Measurements from ENCODE around the gene NDUFC1. TPM values are rescaled to one million over a fixed set of nuclear protein-coding genes. Genes with fewer than 3 reads are reported as not detected.

The NDUFC1 gene
- total RNA-seq, 1 experiment from 2014 or later, result 86.1 TPM

DNA sequence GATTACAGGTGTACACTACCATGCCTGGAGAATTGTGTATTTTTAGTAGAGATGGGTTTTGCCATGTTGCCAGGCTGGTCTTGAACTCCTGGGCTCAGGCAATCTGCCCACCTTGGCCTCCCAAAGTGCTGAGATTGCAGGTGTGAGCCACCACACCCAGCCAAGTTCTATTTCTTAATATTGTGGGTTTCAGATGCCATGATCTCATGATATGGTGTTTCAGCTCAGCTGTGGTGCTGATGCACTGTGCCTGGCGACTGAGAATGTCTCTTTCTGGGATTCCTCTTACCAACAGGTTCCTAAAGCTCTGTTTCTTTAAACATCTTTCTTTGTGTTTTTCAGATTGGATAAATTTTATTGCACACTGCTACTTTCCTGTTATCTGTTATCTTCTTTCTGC, 17.3 kb upstream of the NDUFC1 start:
- H3K4me3 Mint-ChIP-seq (ENCODE audit: unreplicated experiment), result no peak overlapping the region
- intact Hi-C loops (cut with micrococcal nuclease), result no loop called here
- H3K27me3 Mint-ChIP-seq (ENCODE audit: insufficient read depth, unreplicated experiment), result no peaks in the 10 kb centered on the region
- TF ChIP-seq, protein P1, sequence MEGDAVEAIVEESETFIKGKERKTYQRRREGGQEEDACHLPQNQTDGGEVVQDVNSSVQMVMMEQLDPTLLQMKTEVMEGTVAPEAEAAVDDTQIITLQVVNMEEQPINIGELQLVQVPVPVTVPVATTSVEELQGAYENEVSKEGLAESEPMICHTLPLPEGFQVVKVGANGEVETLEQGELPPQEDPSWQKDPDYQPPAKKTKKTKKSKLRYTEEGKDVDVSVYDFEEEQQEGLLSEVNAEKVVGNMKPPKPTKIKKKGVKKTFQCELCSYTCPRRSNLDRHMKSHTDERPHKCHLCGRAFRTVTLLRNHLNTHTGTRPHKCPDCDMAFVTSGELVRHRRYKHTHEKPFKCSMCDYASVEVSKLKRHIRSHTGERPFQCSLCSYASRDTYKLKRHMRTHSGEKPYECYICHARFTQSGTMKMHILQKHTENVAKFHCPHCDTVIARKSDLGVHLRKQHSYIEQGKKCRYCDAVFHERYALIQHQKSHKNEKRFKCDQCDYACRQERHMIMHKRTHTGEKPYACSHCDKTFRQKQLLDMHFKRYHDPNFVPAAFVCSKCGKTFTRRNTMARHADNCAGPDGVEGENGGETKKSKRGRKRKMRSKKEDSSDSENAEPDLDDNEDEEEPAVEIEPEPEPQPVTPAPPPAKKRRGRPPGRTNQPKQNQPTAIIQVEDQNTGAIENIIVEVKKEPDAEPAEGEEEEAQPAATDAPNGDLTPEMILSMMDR (IDR thresholded peaks at IDR 0.05; ENCODE audit: unreplicated experiment), result no peak
- no TSS peak for BruUV-seq (replicated peaks)
- DNase-seq (ENCODE audit: unreplicated experiment), result no peak
- CTCF ChIA-PET, result interaction anchor here (0.6 to 0.9 kb wide), 3 partner anchors 12 to 14 kb away, joined by 3 to 4 read pairs (median 4); no protein-coding TSS in a partner anchor
- POLR2A ChIA-PET, result no interaction called here
- H3K9me3 Mint-ChIP-seq (ENCODE audit: unreplicated experiment), result no peaks in the 10 kb centered on the region
- H3K36me3 Mint-ChIP-seq (ENCODE audit: insufficient read depth, unreplicated experiment), result peaks cover 15% of the 10 kb centered on the region
- no peak overlapping the region for H3K27ac Mint-ChIP-seq (ENCODE audit: low read depth, unreplicated experiment)
- H3K4me1 Mint-ChIP-seq (ENCODE audit: insufficient read depth, unreplicated experiment), result peaks cover 16% of the 10 kb centered on the region

DNA sequence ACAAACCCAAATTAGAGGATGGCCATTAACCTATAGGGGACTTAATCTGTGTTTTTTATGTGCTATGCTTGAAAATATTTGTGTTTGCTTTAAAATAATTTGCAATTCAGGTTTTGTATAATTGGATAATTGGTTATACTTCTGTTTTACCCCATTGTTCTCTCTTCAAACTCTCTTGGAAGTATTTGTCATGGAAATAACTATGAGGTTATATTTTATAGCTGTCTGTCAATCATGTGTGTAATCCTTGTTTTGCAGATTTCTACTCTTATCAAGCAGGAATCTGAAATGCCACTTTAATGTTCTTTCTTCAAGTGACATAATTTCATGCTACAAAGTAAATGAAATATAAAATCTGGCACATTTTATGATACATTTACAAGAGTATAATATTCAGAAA, 15.4 kb upstream of the NDUFC1 start:
- ChIA-PET POLR2A (interaction anchor here (0.7 kb wide), 1 partner anchor 16 kb away, joined by 3 read pairs; no protein-coding TSS in a partner anchor), CTCF (no interaction called here)
- H3K27me3 Mint-ChIP-seq (ENCODE audit: insufficient read depth, unreplicated experiment), result no peaks in the 10 kb centered on the region
- H3K9me3 Mint-ChIP-seq (ENCODE audit: unreplicated experiment), result no peaks in the 10 kb centered on the region
- intact Hi-C loops (cut with micrococcal nuclease), result no loop called here
- BruUV-seq (replicated peaks), result no TSS peak
- peaks cover 24% of the 10 kb centered on the region for H3K4me1 Mint-ChIP-seq (ENCODE audit: insufficient read depth, unreplicated experiment)
- no peak overlapping the region for H3K27ac Mint-ChIP-seq (ENCODE audit: low read depth, unreplicated experiment)
- TF ChIP-seq, protein P1 (IDR thresholded peaks at IDR 0.05; ENCODE audit: unreplicated experiment), result no peak
- H3K36me3 Mint-ChIP-seq (ENCODE audit: insufficient read depth, unreplicated experiment), result peaks cover 26% of the 10 kb centered on the region
- H3K4me3 Mint-ChIP-seq (ENCODE audit: unreplicated experiment), result no peak overlapping the region
- no peak for DNase-seq (ENCODE audit: unreplicated experiment)

DNA sequence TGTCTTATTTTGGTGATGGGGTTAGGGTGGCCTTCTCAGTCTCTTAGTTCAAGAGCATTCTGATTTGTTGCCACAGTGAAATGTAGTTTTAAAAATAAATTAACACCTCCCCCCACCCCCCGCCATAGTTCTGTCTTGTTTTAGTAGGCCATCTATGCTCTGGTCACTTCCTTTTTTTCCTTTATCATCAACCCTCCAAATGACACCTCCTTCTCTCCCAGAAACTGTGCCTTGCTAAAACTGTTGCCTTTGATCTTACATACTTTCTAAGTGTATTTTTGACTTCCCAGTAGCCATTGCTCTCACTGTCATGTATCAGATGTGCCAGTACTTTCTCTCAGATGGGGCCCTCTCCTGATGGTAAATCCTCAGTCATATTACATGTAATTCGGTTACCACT, 14.5 kb upstream of the NDUFC1 start:
- H3K9me3 Mint-ChIP-seq (ENCODE audit: unreplicated experiment), result no peaks in the 10 kb centered on the region
- TF ChIP-seq, protein P1 (IDR thresholded peaks at IDR 0.05; ENCODE audit: unreplicated experiment), result no peak
- H3K27ac Mint-ChIP-seq (ENCODE audit: low read depth, unreplicated experiment), result no peak overlapping the region
- intact Hi-C loops (cut with micrococcal nuclease), result no loop called here
- POLR2A ChIA-PET, result interaction anchor here (0.6 to 2.1 kb wide), 3 partner anchors 15 to 92 kb away, joined by 3 to 34 read pairs (median 4); partner anchors contain the start of genes NAA15 and NDUFC1
- no peak overlapping the region for H3K4me3 Mint-ChIP-seq (ENCODE audit: unreplicated experiment)
- BruUV-seq (replicated peaks), result no TSS peak
- H3K36me3 Mint-ChIP-seq (ENCODE audit: insufficient read depth, unreplicated experiment), result peaks cover 22% of the 10 kb centered on the region
- no peaks in the 10 kb centered on the region for H3K27me3 Mint-ChIP-seq (ENCODE audit: insufficient read depth, unreplicated experiment)
- CTCF ChIA-PET, result interaction anchor here (0.7 kb wide), 1 partner anchor 126 kb away, joined by 3 read pairs; no protein-coding TSS in a partner anchor
- H3K4me1 Mint-ChIP-seq (ENCODE audit: insufficient read depth, unreplicated experiment), result peaks cover 31% of the 10 kb centered on the region
- no peak for DNase-seq (ENCODE audit: unreplicated experiment)

DNA sequence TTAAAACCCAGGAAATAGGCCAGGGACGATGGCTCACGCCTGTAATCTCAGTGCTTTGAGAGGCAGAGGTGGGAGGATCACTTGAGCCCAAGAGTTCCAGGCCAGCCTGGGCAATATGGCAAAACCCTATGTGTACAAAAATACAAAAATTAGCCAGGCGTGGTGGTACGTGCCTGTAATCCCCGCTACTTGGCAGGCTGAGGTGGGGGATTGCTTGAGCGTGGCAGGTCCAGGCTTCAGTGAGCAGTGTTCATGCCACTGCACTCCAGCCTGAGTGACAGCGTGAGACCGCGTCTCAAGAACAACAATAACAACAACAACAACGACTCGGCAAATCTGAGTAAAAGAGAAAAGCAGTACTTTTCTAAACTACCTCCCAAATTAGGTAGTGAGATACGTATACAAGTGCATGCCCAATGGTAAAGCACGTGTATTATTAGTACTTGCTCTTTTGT, 13.0 kb upstream of the NDUFC1 start:
- Mint-ChIP-seq H3K4me3 (ENCODE audit: unreplicated experiment) (no peak overlapping the region), H3K9me3 (ENCODE audit: unreplicated experiment) (no peaks in the 10 kb centered on the region), H3K27me3 (ENCODE audit: insufficient read depth, unreplicated experiment) (no peaks in the 10 kb centered on the region), H3K4me1 (ENCODE audit: insufficient read depth, unreplicated experiment) (peaks cover 40% of the 10 kb centered on the region), H3K36me3 (ENCODE audit: insufficient read depth, unreplicated experiment) (peaks cover 19% of the 10 kb centered on the region), H3K27ac (ENCODE audit: low read depth, unreplicated experiment) (peak overlapping the region; percentile 87)
- TF ChIP-seq, protein P1 (IDR thresholded peaks at IDR 0.05; ENCODE audit: unreplicated experiment), result no peak
- ChIA-PET POLR2A (interaction anchor here (0.6 to 2.1 kb wide), 6 partner anchors 10 to 138 kb away, joined by 3 to 34 read pairs (median 3); partner anchors contain the start of genes ELF2, NAA15 and NDUFC1), CTCF (interaction anchor here (1.4 to 1.6 kb wide), 2 partner anchors 14 to 19 kb away, joined by 3 to 5 read pairs; partner anchors contain the start of gene NAA15)
- intact Hi-C loops (cut with micrococcal nuclease), result no loop called here
- DNase-seq (ENCODE audit: unreplicated experiment), result no peak
- no TSS peak for BruUV-seq (replicated peaks)

All from MCF 10A (cell line).